Measurements from ENCODE around the gene FMN1. TPM values are rescaled to one million over a fixed set of nuclear protein-coding genes. Genes with fewer than 3 reads are reported as not detected.

Gene FMN1
- total RNA-seq, 1 experiment from 2014 or later, result 0.37 TPM

DNA sequence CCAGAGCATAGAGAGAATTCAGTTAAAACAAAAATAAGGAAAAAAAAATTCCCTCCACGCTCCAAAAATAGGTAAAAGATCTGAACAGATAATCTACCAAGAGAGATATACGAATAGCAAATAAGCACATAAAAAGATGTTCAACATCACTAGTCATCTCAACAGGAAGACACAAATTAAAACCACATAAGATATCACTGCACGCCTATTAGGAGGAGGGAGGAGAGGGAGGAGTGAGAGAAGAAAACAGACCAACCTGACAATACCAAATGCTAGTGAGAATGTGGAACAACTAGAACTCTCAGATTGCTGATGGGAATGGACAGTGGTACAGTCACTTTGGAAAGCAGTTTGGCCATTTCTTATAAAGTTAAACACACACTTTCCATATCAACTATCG, 212.5 kb downstream of the FMN1 start:
- H3K27me3 ChIP-seq (replicated peaks; ENCODE audit: insufficient read depth, low read depth, low read length, poor library complexity), result peaks cover 7% of the 10 kb centered on the region
- no peaks in the 10 kb centered on the region for H3K9me3 ChIP-seq (ENCODE audit: low read depth, low read length, poor library complexity, severe bottlenecking)
- no peak overlapping the region for H3K4me3 ChIP-seq (ENCODE audit: low read depth, low read length, poor library complexity, severe bottlenecking)
- ChIA-PET POLR2A (ENCODE audit: low non-redundant PET) (no interaction called here), CTCF (no interaction called here)
- DNase-seq (ENCODE audit: low spot score), result no peak
- peaks cover 2% of the 10 kb centered on the region for H3K4me1 ChIP-seq (ENCODE audit: insufficient read depth, low read length, poor library complexity, severe bottlenecking)
- no peak overlapping the region for H3K27ac ChIP-seq (ENCODE audit: low read depth, low read length, poor library complexity, severe bottlenecking)
- no peaks in the 10 kb centered on the region for H3K36me3 ChIP-seq (ENCODE audit: insufficient read depth, low read length, poor library complexity, severe bottlenecking)
- TF ChIP-seq, protein P1, sequence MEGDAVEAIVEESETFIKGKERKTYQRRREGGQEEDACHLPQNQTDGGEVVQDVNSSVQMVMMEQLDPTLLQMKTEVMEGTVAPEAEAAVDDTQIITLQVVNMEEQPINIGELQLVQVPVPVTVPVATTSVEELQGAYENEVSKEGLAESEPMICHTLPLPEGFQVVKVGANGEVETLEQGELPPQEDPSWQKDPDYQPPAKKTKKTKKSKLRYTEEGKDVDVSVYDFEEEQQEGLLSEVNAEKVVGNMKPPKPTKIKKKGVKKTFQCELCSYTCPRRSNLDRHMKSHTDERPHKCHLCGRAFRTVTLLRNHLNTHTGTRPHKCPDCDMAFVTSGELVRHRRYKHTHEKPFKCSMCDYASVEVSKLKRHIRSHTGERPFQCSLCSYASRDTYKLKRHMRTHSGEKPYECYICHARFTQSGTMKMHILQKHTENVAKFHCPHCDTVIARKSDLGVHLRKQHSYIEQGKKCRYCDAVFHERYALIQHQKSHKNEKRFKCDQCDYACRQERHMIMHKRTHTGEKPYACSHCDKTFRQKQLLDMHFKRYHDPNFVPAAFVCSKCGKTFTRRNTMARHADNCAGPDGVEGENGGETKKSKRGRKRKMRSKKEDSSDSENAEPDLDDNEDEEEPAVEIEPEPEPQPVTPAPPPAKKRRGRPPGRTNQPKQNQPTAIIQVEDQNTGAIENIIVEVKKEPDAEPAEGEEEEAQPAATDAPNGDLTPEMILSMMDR (conservative IDR thresholded peaks at IDR 0.05; ENCODE audit: low read depth, low read length), result no peak
- TF ChIP-seq EZH2 (IDR thresholded peaks at IDR 0.05; ENCODE audit: borderline replicate concordance, low read depth, low read length, poor library complexity, severe bottlenecking), result no peak
- intact Hi-C loops (cut with micrococcal nuclease; ENCODE audit: unreplicated experiment), result no loop called here
- no TSS peak for BruUV-seq (replicated peaks)

DNA sequence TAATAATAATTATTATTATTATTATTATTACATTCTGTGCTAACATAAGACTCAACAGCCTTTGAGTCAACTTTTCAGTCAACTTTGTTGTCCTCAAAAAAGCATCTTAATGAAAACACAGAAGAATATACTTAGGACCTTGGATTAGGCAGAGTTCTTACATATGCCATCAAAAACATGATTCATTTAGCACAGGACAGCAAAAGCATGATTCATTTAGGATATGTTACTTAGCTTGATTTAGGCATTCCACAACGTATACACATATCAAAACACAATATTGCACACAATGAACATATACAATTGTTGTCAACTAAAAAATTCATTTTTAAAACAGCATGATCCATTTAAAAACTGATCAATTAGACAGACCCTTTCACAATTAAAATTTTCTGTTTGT, 213.0 kb downstream of the FMN1 start:
- Histone ChIP-seq H3K4me3 (ENCODE audit: low read depth, low read length, poor library complexity, severe bottlenecking) (no peak overlapping the region), H3K4me1 (ENCODE audit: insufficient read depth, low read length, poor library complexity, severe bottlenecking) (peaks cover 2% of the 10 kb centered on the region), H3K36me3 (ENCODE audit: insufficient read depth, low read length, poor library complexity, severe bottlenecking) (no peaks in the 10 kb centered on the region), H3K9me3 (ENCODE audit: low read depth, low read length, poor library complexity, severe bottlenecking) (no peaks in the 10 kb centered on the region), H3K27me3 (replicated peaks; ENCODE audit: insufficient read depth, low read depth, low read length, poor library complexity) (peaks cover 5% of the 10 kb centered on the region), H3K27ac (ENCODE audit: low read depth, low read length, poor library complexity, severe bottlenecking) (no peak overlapping the region)
- TF ChIP-seq, protein P1 (conservative IDR thresholded peaks at IDR 0.05; ENCODE audit: low read depth, low read length), result no peak
- no peak for TF ChIP-seq EZH2 (IDR thresholded peaks at IDR 0.05; ENCODE audit: borderline replicate concordance, low read depth, low read length, poor library complexity, severe bottlenecking)
- ChIA-PET CTCF (no interaction called here), POLR2A (ENCODE audit: low non-redundant PET) (no interaction called here)
- no peak for DNase-seq (ENCODE audit: low spot score)
- no TSS peak for BruUV-seq (replicated peaks)
- intact Hi-C loops (cut with micrococcal nuclease; ENCODE audit: unreplicated experiment), result no loop called here

DNA sequence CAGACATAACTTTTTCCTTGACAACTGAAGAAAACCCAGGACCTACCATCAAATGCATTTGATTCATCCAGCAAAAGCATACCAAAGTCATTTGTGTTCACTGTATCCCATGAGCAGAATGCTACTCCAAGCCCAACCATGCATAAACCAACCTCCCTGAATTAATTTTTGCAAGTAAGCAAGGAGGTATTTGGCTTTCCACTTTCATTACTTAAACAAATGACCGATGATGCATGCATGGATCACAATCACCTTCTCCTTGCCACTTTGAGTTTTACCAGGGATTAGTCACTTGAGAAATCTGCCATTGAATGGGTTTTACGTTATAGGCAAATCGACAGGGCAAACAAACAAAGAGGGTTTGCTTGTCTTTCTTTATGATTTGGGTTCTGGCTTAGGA, 214.8 kb downstream of the FMN1 start:
- Histone ChIP-seq H3K27me3 (replicated peaks; ENCODE audit: insufficient read depth, low read depth, low read length, poor library complexity) (peaks cover 8% of the 10 kb centered on the region), H3K9me3 (ENCODE audit: low read depth, low read length, poor library complexity, severe bottlenecking) (no peaks in the 10 kb centered on the region), H3K4me3 (ENCODE audit: low read depth, low read length, poor library complexity, severe bottlenecking) (no peak overlapping the region), H3K27ac (ENCODE audit: low read depth, low read length, poor library complexity, severe bottlenecking) (no peak overlapping the region), H3K4me1 (ENCODE audit: insufficient read depth, low read length, poor library complexity, severe bottlenecking) (peaks cover 2% of the 10 kb centered on the region), H3K36me3 (ENCODE audit: insufficient read depth, low read length, poor library complexity, severe bottlenecking) (no peaks in the 10 kb centered on the region)
- no peak for DNase-seq (ENCODE audit: low spot score)
- POLR2A ChIA-PET (ENCODE audit: low non-redundant PET), result no interaction called here
- intact Hi-C loops (cut with micrococcal nuclease; ENCODE audit: unreplicated experiment), result no loop called here
- CTCF ChIA-PET, result no interaction called here
- no peak for TF ChIP-seq EZH2 (IDR thresholded peaks at IDR 0.05; ENCODE audit: borderline replicate concordance, low read depth, low read length, poor library complexity, severe bottlenecking)
- TF ChIP-seq, protein P1 (conservative IDR thresholded peaks at IDR 0.05; ENCODE audit: low read depth, low read length), result no peak
- BruUV-seq (replicated peaks), result no TSS peak

Measured in A673 (cell line).